ENCODE results near the gene CD300E. TPM values are rescaled to one million over a fixed set of nuclear protein-coding genes. Genes with fewer than 3 reads are reported as not detected.

Gene CD300E
- total and polyA plus RNA-seq, 2 of the 13 experiments (the other 11 are each of a cell fraction or from before 2014, with no cell fraction given): not detected

- TF ChIP-seq, protein P1, sequence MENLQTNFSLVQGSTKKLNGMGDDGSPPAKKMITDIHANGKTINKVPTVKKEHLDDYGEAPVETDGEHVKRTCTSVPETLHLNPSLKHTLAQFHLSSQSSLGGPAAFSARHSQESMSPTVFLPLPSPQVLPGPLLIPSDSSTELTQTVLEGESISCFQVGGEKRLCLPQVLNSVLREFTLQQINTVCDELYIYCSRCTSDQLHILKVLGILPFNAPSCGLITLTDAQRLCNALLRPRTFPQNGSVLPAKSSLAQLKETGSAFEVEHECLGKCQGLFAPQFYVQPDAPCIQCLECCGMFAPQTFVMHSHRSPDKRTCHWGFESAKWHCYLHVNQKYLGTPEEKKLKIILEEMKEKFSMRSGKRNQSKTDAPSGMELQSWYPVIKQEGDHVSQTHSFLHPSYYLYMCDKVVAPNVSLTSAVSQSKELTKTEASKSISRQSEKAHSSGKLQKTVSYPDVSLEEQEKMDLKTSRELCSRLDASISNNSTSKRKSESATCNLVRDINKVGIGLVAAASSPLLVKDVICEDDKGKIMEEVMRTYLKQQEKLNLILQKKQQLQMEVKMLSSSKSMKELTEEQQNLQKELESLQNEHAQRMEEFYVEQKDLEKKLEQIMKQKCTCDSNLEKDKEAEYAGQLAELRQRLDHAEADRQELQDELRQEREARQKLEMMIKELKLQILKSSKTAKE (CRISPR knock-in tag; IDR thresholded peaks at IDR 0.05; ENCODE audit: borderline replicate concordance): peak; percentile 97
- TF ChIP-seq TOE1 (CRISPR knock-in tag; IDR thresholded peaks at IDR 0.05): peak; percentile 100
- TF ChIP-seq, protein P2, sequence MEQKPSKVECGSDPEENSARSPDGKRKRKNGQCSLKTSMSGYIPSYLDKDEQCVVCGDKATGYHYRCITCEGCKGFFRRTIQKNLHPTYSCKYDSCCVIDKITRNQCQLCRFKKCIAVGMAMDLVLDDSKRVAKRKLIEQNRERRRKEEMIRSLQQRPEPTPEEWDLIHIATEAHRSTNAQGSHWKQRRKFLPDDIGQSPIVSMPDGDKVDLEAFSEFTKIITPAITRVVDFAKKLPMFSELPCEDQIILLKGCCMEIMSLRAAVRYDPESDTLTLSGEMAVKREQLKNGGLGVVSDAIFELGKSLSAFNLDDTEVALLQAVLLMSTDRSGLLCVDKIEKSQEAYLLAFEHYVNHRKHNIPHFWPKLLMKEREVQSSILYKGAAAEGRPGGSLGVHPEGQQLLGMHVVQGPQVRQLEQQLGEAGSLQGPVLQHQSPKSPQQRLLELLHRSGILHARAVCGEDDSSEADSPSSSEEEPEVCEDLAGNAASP (CRISPR knock-in tag; IDR thresholded peaks at IDR 0.05; ENCODE audit: borderline replicate concordance): peak; percentile 99
- TF ChIP-seq ZNF292 (CRISPR knock-in tag; IDR thresholded peaks at IDR 0.05; ENCODE audit: borderline replicate concordance, low read depth): peak; percentile 96; the same call in 1 of the 2 replicates
- peak; percentile 98 for TF ChIP-seq FOXO1 (CRISPR knock-in tag; IDR thresholded peaks at IDR 0.05)
- TF ChIP-seq ZNF354B (CRISPR knock-in tag; IDR thresholded peaks at IDR 0.05): peak; percentile 100
- peak; percentile 91 for TF ChIP-seq THAP11 (CRISPR knock-in tag; IDR thresholded peaks at IDR 0.05)
- TF ChIP-seq SMYD3 (CRISPR knock-in tag; IDR thresholded peaks at IDR 0.05): peak; percentile 100
- TF ChIP-seq ZNF547 (CRISPR knock-in tag; IDR thresholded peaks at IDR 0.05): peak; percentile 100
- TF ChIP-seq ZNF33A (CRISPR knock-in tag; IDR thresholded peaks at IDR 0.05; ENCODE audit: borderline replicate concordance): peak; percentile 99
- peak; percentile 79 for TF ChIP-seq SP2 (CRISPR knock-in tag; IDR thresholded peaks at IDR 0.05)
- TF ChIP-seq ZNF503 (CRISPR knock-in tag; IDR thresholded peaks at IDR 0.05): peak; percentile 99
- TF ChIP-seq RAD51 (IDR thresholded peaks at IDR 0.05; ENCODE audit: borderline replicate concordance): no peak
- TF ChIP-seq, protein P3, sequence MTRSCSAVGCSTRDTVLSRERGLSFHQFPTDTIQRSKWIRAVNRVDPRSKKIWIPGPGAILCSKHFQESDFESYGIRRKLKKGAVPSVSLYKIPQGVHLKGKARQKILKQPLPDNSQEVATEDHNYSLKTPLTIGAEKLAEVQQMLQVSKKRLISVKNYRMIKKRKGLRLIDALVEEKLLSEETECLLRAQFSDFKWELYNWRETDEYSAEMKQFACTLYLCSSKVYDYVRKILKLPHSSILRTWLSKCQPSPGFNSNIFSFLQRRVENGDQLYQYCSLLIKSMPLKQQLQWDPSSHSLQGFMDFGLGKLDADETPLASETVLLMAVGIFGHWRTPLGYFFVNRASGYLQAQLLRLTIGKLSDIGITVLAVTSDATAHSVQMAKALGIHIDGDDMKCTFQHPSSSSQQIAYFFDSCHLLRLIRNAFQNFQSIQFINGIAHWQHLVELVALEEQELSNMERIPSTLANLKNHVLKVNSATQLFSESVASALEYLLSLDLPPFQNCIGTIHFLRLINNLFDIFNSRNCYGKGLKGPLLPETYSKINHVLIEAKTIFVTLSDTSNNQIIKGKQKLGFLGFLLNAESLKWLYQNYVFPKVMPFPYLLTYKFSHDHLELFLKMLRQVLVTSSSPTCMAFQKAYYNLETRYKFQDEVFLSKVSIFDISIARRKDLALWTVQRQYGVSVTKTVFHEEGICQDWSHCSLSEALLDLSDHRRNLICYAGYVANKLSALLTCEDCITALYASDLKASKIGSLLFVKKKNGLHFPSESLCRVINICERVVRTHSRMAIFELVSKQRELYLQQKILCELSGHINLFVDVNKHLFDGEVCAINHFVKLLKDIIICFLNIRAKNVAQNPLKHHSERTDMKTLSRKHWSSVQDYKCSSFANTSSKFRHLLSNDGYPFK (CRISPR knock-in tag; IDR thresholded peaks at IDR 0.05; ENCODE audit: borderline replicate concordance): peak; percentile 96
- peak; percentile 99 for TF ChIP-seq NFIB (CRISPR knock-in tag; IDR thresholded peaks at IDR 0.05; ENCODE audit: borderline replicate concordance)
- TF ChIP-seq NR1H2 (CRISPR knock-in tag; IDR thresholded peaks at IDR 0.05; ENCODE audit: borderline replicate concordance, low read depth): peak; percentile 99
- peak; percentile 100 for TF ChIP-seq ZSCAN12 (CRISPR knock-in tag; IDR thresholded peaks at IDR 0.05)
- peak; percentile 75; the same call in 1 of the 2 replicates for TF ChIP-seq KDM6A (CRISPR knock-in tag; IDR thresholded peaks at IDR 0.05; ENCODE audit: low read depth)
Observed at GRCh38 chr17:74671031-74671771, 47.7 kb upstream of the CD300E start (continued).

Measured in HepG2 (cell line).